CD4-positive, alpha-beta T cell treated with Interleukin-1 beta for 1 hour (primary cell): ENCODE data around the gene GARRE1.
"Not testable (repeated sequence)": the region's sequence is repeated elsewhere in the genome, so short reads cannot be mapped to it uniquely, and the experiment has no call there.

ENCODE experiments used
- DNase-seq, 2 donors: peaks; one replicate each; pipeline ENCODE4 v3.0.0-alpha.2; 2020 to 2022

GARRE1 gene

GRCh38 chr19:34254046-34254697 is at the start of gene GARRE1:
GARRE1 (plus strand) TSS chr19:34254554; CDS start chr19:34300474, 45,920 bp downstream.
- peak; percentile 86 for DNase-seq

- DNase-seq, result not testable (repeated sequence)
Measured at GRCh38 chr19:34205324-34205723, 49.0 kb upstream of the GARRE1 start.

- DNase-seq, result no peak
Measured at GRCh38 chr19:34208291-34208884, 46.0 kb upstream of the GARRE1 start.

- no peak for DNase-seq
Measured at GRCh38 chr19:34209726-34210125, 44.6 kb upstream of the GARRE1 start.

- DNase-seq, result no peak
Measured at GRCh38 chr19:34213283-34213682, 41.1 kb upstream of the GARRE1 start.

GRCh38 chr19:34214040-34214439 is 40.3 kb upstream of the GARRE1 start:
- no peak for DNase-seq

GRCh38 chr19:34215006-34215665 is 39.2 kb upstream of the GARRE1 start:
- no peak for DNase-seq

- DNase-seq, result no peak
Measured at GRCh38 chr19:34215666-34216038, 38.7 kb upstream of the GARRE1 start.

- DNase-seq, result not testable (repeated sequence)
Measured at GRCh38 chr19:34216745-34217219, 37.6 kb upstream of the GARRE1 start.

GRCh38 chr19:34217952-34218817 is 36.2 kb upstream of the GARRE1 start:
- DNase-seq, result peak; percentile 71 to 72

GRCh38 chr19:34218818-34219164 is 35.6 kb upstream of the GARRE1 start:
- DNase-seq, result no peak

- DNase-seq, result peak; percentile 55 to 70
Measured at GRCh38 chr19:34220472-34221063, 33.8 kb upstream of the GARRE1 start.

- no peak for DNase-seq
Measured at GRCh38 chr19:34222386-34222785, 32.0 kb upstream of the GARRE1 start.

GRCh38 chr19:34224996-34225658 is 29.2 kb upstream of the GARRE1 start:
- no peak for DNase-seq

- DNase-seq, result no peak
Measured at GRCh38 chr19:34225659-34226015, 28.7 kb upstream of the GARRE1 start.

GRCh38 chr19:34226036-34226435 is 28.3 kb upstream of the GARRE1 start:
- DNase-seq, result no peak

GRCh38 chr19:34228347-34228746 is 26.0 kb upstream of the GARRE1 start:
- DNase-seq, result no peak

- no peak for DNase-seq
Measured at GRCh38 chr19:34228762-34229161, 25.6 kb upstream of the GARRE1 start.

GRCh38 chr19:34229721-34230120 is 24.6 kb upstream of the GARRE1 start:
- DNase-seq, result no peak

GRCh38 chr19:34230820-34231219 is 23.5 kb upstream of the GARRE1 start:
- no peak for DNase-seq

- DNase-seq, result no peak
Measured at GRCh38 chr19:34231439-34231838, 22.9 kb upstream of the GARRE1 start.
